Islet of Langerhans (tissue), 1 donor: Measurements from ENCODE around the gene FUT6.
"Not testable (repeated sequence)": the region's sequence is repeated elsewhere in the genome, so short reads cannot be mapped to it uniquely, and the experiment has no call there.

Source experiments
- FAIRE-seq: peaks from one replicate; lab custom pipeline; 2011; peaks lifted over from hg19 to GRCh38; lab: Jason Lieb, UNC

The FUT6 gene

GRCh38 chr19:5857203-5858081, 17.9 kb upstream of the FUT6 start:
- FAIRE-seq: no peak

- FAIRE-seq: not testable (repeated sequence)
Observed at GRCh38 chr19:5855151-5855550, 15.6 kb upstream of the FUT6 start.

- FAIRE-seq: not testable (repeated sequence)
Observed at GRCh38 chr19:5854121-5854520, 14.6 kb upstream of the FUT6 start.

GRCh38 chr19:5851302-5851701, 11.8 kb upstream of the FUT6 start, which contains the start of gene FUT3:
Gene FUT3 (minus strand): TSS chr19:5851449.
- FAIRE-seq: no peak

- no peak for FAIRE-seq
Observed at GRCh38 chr19:5850743-5851293, 11.3 kb upstream of the FUT6 start.

GRCh38 chr19:5850189-5850588, 10.7 kb upstream of the FUT6 start:
- FAIRE-seq: no peak

GRCh38 chr19:5848621-5849020, 9.1 kb upstream of the FUT6 start:
- FAIRE-seq: not testable (repeated sequence)

- FAIRE-seq: not testable (repeated sequence)
Observed at GRCh38 chr19:5847846-5848245, 8.3 kb upstream of the FUT6 start.

GRCh38 chr19:5844456-5845433, 5.2 kb upstream of the FUT6 start:
- FAIRE-seq: no peak

- no peak for FAIRE-seq
Observed at GRCh38 chr19:5843295-5843927, 3.9 kb upstream of the FUT6 start.

GRCh38 chr19:5841735-5842111, 2.2 kb upstream of the FUT6 start:
- not testable (repeated sequence) for FAIRE-seq

GRCh38 chr19:5838353-5839064, 993 bp downstream of the FUT6 start:
- FAIRE-seq: no peak

- FAIRE-seq: no peak
Observed at GRCh38 chr19:5837761-5838352, 1.6 kb downstream of the FUT6 start.

- no peak for FAIRE-seq
Observed at GRCh38 chr19:5832527-5833216, 6.8 kb downstream of the FUT6 start.

GRCh38 chr19:5832061-5832460, 7.4 kb downstream of the FUT6 start:
- FAIRE-seq: no peak

- no peak for FAIRE-seq
Observed at GRCh38 chr19:5831159-5831558, 8.3 kb downstream of the FUT6 start.

- FAIRE-seq: no peak
Observed at GRCh38 chr19:5829567-5830310, 9.8 kb downstream of the FUT6 start.

GRCh38 chr19:5828661-5829566, 10.6 kb downstream of the FUT6 start:
- no peak for FAIRE-seq
